Neutrophil (primary cell): Measurements from ENCODE around the gene PMVK.

Experiments used
- H3K27ac ChIP-seq: fragments of 200-600 bp; sonication (generic); 2 replicates; pipeline ENCODE4 v1.5.1; 2016; ENCODE audit warnings: mild to moderate bottlenecking, moderate library complexity
- H3K27me3 ChIP-seq: fragments of 200-600 bp; sonication (generic); 2 replicates; pipeline ENCODE4 v1.6.0; 2016; ENCODE audit warnings: mild to moderate bottlenecking
- H3K36me3 ChIP-seq: fragments of 200-600 bp; sonication (generic); 2 replicates; pipeline ENCODE4 v1.5.1; 2017
- H3K4me1 ChIP-seq, 2 experiments: fragments of 200-600 bp in 1 of 2; sonication (generic) in 1 of 2; 1 replicate in 1 of 2; 2 replicates in 1 of 2; pipeline versions ENCODE4 v1.5.1 to v1.6.1; 2013 to 2016; ENCODE audit warnings: low read depth in 1 of 2, low read length in 1 of 2, mild to moderate bottlenecking in 1 of 2, moderate library complexity in 1 of 2; ENCODE audit not compliant: control insufficient read depth in 1 of 2, insufficient read depth in 1 of 2
- H3K4me3 ChIP-seq, 2 experiments: fragments of 200-600 bp in 1 of 2; sonication (generic) in 1 of 2; 1 replicate in 1 of 2; 2 replicates in 1 of 2; pipeline ENCODE4 v1.5.1; 2013 to 2016; ENCODE audit warnings: low read depth in 1 of 2, low read length in 1 of 2, mild to moderate bottlenecking in 1 of 2, moderate library complexity in 1 of 2
- H3K9me3 ChIP-seq: fragments of 200-600 bp; sonication (generic); 2 replicates; pipeline ENCODE4 v1.5.1; 2016
- TF ChIP-seq, protein P1 (sequence below): fragments of 200-600 bp; sonication (generic); IDR thresholded peaks from 2 replicates; pipeline ENCODE4 v1.5.1; 2016; ENCODE audit warnings: antibody characterized with exemption

Gene PMVK

DNA sequence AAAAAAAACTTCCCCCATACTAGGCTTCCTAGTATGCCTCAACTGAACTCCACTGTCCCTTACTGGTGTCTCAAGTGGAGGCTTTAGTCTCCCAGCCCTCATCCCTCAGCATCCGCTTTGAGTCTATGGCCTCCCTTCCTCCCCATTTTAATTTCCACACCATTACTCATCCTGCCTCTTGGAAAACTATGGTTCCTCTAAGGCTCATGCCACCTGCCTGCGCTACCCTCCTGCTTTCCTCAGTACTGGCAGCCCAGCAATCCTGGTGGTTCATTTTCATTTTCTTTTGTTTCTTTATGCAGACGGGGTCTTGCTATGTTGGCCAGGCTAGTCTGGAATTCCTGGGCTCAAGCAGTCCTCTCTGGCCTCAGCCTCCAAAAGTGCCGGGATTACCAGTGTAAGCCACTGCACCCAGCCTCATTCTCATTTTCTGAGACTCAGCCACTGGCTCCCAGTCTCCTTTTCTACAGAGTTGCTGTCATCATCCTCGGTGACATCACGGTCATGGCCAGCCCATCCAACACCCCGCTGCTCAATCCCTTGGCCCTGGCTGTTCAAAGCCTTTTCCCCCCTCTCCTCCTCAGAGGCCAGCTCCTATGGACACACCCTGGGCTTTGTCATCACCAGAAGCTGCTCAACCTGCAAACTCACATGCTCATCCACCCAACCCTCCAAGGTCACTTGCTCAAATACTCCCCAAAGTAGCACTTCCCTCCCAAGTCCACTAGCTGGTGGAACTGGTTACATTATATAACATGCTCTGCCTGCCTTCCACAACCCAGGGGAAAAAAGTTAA lies 2.3 kb upstream of the PMVK start:
- Histone ChIP-seq H3K27ac (no peak overlapping the region), H3K4me3 (no peak overlapping the region), H3K36me3 (no peaks in the 10 kb centered on the region), H3K4me1 (peaks cover 33 to 35% of the 10 kb centered on the region in 2 experiments), H3K9me3 (no peaks in the 10 kb centered on the region), H3K27me3 (no peaks in the 10 kb centered on the region)
- TF ChIP-seq, protein P1, sequence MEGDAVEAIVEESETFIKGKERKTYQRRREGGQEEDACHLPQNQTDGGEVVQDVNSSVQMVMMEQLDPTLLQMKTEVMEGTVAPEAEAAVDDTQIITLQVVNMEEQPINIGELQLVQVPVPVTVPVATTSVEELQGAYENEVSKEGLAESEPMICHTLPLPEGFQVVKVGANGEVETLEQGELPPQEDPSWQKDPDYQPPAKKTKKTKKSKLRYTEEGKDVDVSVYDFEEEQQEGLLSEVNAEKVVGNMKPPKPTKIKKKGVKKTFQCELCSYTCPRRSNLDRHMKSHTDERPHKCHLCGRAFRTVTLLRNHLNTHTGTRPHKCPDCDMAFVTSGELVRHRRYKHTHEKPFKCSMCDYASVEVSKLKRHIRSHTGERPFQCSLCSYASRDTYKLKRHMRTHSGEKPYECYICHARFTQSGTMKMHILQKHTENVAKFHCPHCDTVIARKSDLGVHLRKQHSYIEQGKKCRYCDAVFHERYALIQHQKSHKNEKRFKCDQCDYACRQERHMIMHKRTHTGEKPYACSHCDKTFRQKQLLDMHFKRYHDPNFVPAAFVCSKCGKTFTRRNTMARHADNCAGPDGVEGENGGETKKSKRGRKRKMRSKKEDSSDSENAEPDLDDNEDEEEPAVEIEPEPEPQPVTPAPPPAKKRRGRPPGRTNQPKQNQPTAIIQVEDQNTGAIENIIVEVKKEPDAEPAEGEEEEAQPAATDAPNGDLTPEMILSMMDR = no peak

DNA sequence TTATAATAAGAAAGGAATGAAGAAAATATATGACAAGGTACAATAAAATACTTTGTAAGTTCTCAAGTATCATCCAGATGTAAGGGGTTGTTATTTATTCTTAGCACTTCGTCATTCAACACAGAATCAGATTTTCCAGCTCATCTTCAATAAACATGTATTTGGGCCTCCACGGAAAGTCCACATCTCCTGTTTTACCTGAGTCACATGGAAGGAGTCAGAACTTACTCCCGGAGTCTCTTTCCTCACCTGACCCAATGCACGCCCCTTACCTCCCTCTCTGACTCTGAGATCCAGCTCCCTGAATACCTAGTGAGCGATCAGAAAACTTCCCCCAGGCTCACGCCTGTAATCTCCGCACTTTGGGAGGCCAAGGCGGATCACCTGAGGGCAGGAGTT lies 1.5 kb upstream of the PMVK start:
- peak overlapping the region; percentile 99 for H3K27ac ChIP-seq
- H3K4me1 ChIP-seq = peaks cover 27 to 28% of the 10 kb centered on the region in 2 experiments
- TF ChIP-seq, protein P1 = no peak
- no peaks in the 10 kb centered on the region for H3K9me3 ChIP-seq
- peak overlapping the region; percentile 77 to 96 for H3K4me3 ChIP-seq
- H3K27me3 ChIP-seq = no peaks in the 10 kb centered on the region
- no peaks in the 10 kb centered on the region for H3K36me3 ChIP-seq

DNA sequence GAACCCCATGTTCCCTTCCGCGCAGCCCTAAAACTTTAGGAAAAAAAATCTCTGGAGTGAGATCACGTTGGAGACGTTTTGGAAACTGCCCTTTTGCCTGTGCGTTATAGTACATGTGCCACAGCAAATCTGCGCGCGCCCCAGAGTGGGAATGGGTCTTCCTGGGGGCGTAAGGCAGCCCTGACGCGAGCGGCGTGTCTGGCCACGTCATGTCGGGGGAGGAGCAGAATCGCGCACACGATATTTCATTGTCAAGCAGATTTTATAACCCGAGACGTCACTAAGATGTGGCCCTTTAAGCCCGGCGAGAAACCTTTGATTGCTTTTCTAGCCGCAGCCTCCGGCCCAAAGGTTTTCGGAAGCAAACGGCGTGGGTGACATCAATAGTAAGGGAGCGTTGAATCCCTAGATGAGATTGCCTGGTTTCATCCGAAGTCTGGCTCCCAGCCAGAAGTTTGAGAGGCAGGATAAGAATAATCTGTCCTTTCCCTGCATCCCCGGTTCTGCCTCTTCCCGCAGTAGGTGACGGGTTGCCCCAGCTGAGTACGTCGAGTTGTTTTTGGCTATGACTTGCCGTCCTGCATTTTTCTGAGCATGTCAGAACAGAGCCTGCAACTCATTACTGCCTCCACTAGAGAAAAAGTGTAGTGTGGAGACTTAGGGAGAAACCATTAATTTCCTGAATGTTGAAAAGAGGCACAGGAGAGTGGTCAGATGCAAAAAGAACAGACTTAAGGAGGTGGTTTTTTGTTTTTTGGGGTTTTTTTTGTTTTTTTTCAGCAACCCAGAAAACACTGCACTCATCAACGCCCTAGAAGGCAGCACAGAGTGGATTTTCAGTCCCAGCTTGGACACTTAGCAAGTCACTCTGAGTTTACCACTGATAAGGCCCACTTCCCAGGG lies 817 bp upstream of the PMVK start:
- TF ChIP-seq, protein P1 = no peak
- Histone ChIP-seq H3K27me3 (no peaks in the 10 kb centered on the region), H3K9me3 (no peaks in the 10 kb centered on the region), H3K4me3 (peak overlapping the region; percentile 77 to 96), H3K27ac (peak overlapping the region; percentile 99), H3K4me1 (peaks cover 20 to 22% of the 10 kb centered on the region in 2 experiments), H3K36me3 (no peaks in the 10 kb centered on the region)

DNA sequence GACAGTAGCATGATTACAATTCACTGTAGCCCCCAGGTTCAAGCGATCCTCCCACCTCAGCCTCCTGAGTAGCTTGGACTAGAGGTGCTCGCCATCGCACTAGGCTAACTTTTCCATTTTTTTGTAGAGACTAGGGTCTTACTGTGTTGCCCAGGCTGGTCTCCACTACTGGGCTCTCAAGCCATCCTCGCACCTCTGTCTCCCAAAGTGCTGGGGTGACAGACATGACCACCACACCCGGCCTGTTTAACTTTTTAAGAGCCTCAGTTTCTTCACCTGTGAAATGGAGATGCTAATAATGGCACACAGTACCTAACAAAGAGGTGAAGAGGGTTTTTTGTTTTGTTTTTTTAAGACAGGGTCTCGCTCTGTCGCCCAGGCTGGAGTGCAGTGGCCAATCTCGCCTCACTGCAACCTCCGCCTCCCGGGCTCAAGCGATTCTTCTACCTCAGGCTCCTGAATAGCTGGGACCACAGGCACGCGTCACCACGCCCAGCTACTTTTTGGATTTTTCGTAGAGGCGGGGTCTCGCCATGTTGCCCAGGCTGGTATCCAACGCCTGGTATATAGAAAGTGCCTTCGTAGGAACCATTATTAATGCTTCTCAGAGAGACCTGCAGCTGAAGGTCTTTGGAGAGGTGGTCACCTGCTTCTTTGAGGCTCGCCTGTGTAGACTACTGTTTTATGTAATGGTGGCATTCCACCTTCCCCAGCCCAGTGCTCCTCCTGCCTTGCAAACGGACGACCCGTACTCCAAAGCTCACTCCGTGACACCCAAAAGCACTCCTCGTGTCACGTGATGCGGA lies 567 bp downstream of the PMVK start:
- Histone ChIP-seq H3K27me3 (no peaks in the 10 kb centered on the region), H3K4me3 (peak overlapping the region; percentile 77 to 96), H3K27ac (peak overlapping the region; percentile 99), H3K4me1 (peaks cover 14 to 16% of the 10 kb centered on the region in 2 experiments), H3K36me3 (no peaks in the 10 kb centered on the region), H3K9me3 (no peaks in the 10 kb centered on the region)
- TF ChIP-seq, protein P1 = no peak

DNA sequence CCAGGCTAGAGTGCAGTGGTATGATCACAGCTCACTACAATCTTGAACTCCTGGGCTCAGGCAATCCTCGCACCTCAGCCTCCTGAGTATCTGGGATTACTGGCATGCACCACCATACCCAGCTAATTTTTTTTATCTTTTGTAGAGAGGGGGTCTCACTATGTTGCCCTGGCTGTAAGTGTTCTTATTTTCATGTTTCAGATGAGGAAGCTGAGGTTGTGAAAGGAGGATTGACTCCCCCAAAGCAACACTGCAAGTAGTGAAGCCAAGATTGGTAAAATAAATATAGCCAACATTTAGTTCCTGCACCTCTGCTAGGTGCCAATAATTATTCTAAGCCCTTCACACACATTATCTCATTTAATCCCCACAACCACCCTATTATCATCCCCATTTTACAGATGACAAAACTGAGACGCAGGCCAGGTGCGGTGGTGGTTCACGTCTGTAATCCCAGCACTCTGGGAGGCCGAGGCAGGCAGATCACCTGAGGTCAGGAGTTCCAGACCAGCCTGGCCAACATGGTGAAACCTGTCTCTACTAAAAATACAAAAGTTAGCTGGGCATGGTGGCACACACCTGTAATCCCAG lies 2.1 kb downstream of the PMVK start:
- TF ChIP-seq, protein P1 = no peak
- Histone ChIP-seq H3K36me3 (no peaks in the 10 kb centered on the region), H3K27ac (no peak overlapping the region), H3K4me1 (peaks cover 14 to 16% of the 10 kb centered on the region in 2 experiments), H3K9me3 (no peaks in the 10 kb centered on the region), H3K27me3 (no peaks in the 10 kb centered on the region), H3K4me3 (no peak overlapping the region)
